Measurements from ENCODE around the gene PRKG1.
"Not testable (repeated sequence)": the region's sequence is repeated elsewhere in the genome, so short reads cannot be mapped to it uniquely, and the experiment has no call there.

The PRKG1 gene

DNA sequence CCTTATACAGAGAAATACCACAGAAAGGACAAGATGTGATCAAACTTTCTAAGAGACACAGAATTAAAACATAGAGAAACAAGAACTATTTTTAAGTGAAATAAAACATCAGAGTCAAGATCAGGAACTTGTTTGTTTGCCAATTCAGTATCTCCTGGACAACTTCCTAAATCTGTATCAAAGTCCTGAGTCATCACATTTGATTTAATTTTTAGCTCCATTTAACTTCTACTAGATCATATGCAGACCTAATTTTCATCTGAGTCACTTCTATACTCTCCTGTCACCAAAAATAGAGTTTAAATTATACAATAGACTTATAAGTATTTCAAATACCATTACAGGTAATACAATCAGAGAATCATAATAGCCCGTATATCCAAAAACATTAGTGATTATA, 268.1 kb downstream of the PRKG1 start:
- no peak for DNase-seq

DNA sequence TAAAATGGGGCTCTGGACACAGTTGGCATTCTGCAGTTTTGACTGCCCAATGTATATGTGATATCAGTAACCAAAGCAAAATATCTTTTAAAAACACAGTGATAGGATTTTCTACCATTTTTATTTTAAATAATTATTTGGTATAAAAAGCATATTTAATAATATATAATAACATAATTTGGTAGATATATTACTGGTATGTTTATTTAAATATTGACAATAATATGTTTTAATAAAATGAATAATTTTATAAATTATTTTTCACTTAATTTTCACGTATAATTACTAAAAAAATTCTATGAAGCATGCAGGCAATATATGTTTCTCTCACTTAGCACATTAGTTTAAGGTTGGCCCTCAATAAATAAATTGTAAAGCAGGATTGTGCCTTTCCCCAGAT, 269.1 kb downstream of the PRKG1 start:
- DNase-seq = no peak

DNA sequence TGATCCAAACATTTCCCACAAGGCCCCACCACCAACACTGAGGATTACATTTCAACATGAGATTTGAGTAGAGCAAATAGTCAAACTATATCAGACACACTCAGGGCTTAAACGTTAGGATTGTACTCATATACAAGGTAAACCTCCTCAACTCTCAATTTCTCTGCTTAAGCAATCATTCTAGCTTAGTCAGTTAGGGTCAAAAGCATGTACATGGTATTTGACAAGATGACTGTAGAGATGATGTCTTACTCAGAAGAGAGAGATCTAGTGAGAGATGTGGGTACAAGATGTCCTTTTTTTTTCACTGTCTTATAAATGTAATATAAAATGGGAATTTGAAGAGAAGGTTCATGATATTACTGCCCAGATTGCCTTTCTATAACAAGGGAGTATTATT, 270.1 kb downstream of the PRKG1 start:
- DNase-seq = no peak

DNA sequence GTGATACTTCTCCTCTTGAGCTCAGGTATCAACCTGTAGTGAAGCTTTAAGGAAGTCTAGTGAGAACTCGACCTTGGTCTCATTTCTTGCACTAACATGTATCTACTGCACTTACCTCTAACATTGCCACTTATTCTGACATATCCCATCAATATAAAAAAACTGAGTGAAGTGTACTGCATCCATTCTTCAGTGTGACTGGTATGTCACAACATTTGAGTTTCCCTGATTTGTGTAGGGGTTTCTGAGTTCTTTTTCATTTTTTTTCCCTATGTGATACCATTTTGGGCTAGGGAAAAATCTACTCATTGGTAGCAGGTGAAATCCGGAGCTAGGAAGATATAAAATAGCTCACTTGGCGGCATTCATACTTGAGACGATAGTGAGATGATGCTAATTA, 274.3 kb downstream of the PRKG1 start:
- no peak for DNase-seq

DNA sequence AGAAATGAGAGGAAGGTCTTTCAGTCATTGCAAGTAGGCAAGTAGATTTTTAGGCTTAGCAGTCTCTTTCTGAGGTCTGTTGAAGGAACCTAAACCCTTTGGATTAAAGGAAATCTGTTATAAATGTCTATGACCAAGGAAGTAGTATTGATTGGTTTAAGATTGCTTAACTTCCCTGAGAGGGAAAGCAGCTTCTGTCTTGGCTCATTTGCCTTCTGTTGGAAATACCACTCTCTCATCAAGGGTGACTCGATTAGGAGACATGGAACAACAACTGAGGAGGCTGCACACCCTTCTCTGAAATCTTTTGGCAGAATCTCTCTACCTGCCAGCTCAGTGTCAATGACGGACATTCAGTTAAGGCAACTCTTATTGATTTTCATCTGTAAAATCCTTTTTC, 282.9 kb downstream of the PRKG1 start:
- DNase-seq = no peak

DNA sequence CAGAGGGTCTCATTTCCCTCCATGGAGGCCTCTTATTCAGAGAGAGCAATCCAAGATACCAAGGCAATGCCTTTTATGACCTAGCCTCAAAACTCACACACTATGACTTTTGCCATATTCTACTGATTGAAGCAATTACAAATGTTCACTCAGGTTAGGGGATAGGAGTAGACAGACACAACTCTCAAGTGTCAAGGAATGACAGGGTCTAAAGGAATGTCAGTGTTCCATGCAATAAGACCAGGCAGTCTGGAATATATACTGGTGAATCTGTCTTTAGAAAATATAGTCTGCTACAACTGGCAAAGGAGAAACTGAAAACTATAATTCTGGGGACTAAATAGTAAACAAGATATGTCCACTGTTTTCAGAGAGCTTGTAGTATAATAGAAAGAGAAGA, 283.9 kb downstream of the PRKG1 start:
- no peak for DNase-seq

DNA sequence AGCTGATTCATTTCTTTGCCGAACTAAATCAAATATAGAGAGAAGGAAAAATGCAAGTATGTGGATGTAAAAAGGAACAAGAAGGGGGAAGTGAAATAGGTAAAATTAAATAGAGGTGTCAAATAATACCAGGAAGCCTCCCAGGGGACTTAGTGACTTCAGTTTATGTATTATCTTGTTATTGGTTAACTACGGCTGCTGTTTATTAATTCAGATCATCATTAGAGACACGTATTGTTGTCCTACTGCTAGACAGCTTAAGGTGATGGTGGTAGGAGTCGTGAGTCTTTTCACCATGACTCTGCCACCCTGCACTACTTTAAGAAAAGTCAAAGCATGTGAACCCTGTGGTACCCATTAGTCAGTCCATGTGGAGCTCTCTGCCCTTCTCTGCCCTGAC, 289.1 kb downstream of the PRKG1 start:
- no peak for DNase-seq

DNA sequence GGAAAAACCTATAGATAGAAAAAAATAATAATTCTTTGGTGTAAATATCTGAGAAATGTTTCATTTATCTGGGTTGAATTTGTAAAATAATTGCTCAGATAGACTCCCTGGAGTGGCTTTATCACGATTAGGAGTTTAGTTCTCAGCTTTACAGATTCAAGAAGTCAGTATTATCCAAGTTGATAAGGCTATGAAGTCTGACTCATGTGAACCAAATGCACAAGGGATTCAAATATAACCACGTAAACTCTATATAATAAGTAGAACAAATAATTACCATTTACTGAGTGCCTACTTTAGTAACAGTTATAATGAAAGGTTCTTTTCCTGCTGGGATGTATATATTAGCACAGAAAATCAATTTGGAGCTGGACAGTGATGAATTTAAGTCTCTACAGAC, 290.4 kb downstream of the PRKG1 start:
- no peak for DNase-seq

DNA sequence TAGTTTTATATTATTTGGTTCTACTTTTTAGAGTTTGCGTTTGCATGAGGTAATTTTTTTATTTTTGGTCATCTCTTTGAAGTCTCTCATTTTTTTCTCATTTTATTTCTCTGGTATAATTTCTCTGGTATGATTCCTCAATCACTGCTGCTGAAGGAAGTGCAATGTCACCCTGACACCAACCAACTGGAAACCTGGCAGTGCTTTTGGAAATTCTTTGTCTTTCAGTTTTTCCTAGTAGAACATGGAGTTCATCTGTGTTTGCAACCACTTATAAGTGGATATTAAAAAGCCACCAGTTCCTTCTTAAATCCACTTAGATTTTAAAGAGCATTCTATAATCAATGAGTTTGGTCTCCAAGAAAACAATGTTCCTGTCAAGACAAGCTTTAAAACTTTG, 291.8 kb downstream of the PRKG1 start:
- DNase-seq = no peak

DNA sequence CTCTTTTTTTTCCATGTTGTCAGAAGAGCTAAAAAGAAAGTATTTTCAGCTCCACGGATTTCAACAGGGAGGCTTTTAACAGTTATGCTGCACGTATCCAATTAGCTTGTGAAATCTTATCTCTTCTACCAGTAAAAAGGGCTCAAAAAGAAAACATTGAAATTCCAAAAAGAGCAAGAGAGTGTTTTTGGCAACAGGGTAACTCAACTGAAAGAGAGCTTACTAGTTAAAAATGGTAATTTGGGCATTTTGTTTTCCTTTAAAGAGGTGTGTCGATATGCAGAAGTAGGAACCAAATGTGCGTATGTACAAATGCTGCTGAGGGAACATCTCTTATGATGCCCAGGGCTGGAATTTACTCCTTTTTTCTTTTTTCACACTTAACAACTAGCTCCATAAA, 292.8 kb downstream of the PRKG1 start:
- no peak for DNase-seq

DNA sequence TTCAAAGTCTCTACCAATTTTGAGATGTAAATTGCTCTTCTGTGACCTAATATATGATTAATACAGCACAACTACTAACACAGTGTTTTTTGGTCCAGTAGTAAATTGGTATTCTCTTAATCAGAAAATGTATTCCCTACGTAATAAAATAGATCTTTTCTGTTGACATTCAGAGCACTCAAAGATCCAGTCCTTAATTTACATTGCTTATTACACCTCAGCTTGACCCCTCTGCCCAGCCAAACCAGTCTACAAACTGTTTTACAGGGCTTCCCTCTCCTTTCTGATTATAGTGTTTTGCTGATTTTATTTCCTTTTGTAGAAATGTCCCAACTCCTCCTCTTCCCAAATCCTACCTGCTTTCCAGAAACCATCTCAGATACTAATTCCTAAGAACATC, 293.4 kb downstream of the PRKG1 start:
- DNase-seq = no peak

DNA sequence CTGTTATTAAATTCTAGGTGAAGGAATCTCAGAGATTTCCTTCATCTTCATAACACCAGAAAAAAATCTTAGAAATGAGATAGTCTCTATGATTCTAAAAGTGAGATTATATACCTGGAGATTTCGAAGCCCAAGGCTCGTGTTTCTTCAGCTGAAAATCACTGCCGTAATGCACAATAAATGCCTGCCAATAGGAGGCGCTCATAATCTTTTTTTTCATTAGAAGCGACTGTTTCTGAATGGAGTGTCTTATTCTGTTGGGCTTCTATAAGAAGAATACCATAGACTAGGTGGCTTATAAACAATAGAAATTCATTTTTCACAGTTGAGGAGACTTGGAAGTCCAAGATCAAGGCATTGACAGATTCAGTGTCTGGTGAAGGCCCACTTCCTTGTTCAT, 294.7 kb downstream of the PRKG1 start:
- DNase-seq = no peak

DNA sequence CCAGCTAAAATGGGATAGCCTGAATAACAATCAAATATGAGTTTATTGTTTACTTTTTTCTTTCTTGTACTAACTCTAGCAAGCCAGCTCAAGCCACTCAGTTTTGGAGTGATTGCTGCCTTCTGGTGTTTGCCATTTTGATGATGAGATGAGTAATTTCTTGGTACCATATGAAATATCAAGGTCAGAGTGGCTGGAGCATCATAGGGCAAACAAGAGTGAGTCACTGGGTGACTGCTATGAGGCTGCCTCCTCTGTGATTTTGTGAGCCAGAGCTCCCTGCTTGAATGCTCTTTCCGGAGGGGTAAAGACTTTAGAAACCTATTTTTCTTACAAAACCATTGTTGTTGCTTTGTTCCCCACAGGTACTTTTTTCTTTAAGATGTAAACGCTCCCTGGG, 295.6 kb downstream of the PRKG1 start:
- no peak for DNase-seq

DNA sequence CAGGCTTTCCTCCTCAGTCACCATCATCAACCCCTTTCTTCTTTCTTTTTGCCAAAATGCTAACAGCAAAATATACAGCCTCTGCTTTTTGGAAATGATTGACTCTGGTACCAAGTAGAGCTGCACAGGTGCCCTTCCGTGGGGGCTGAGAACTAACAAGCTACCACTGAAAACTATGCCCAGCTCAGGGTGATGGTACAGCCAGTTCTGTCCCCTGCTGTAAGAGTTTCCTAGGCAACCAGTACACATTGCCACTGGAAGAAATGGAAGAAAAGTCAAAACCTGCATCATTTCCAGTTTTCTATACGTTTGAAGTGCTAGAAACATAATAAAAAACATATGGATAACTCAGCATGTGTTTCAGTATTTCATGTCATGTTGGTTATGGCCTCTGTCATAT, 297.5 kb downstream of the PRKG1 start:
- no peak for DNase-seq

DNA sequence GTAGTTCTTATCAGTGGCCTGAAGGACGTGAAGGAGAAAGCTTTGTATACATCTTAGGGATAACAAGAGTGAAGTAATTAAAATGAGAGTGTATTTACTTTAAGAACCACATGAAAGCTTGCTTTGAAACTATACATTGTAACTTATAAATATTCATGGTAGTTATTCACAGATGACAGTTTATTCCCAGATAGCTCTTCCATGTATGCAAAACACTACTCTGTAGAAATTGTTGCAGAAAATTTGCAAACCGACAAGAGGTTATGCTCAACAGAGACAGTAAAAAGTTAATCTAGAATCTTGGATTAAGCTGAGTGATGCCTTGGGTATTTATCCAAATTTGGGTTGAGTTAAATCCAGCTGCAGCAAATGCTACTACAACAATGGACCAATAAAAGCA, 301.5 kb downstream of the PRKG1 start:
- no peak for DNase-seq

DNA sequence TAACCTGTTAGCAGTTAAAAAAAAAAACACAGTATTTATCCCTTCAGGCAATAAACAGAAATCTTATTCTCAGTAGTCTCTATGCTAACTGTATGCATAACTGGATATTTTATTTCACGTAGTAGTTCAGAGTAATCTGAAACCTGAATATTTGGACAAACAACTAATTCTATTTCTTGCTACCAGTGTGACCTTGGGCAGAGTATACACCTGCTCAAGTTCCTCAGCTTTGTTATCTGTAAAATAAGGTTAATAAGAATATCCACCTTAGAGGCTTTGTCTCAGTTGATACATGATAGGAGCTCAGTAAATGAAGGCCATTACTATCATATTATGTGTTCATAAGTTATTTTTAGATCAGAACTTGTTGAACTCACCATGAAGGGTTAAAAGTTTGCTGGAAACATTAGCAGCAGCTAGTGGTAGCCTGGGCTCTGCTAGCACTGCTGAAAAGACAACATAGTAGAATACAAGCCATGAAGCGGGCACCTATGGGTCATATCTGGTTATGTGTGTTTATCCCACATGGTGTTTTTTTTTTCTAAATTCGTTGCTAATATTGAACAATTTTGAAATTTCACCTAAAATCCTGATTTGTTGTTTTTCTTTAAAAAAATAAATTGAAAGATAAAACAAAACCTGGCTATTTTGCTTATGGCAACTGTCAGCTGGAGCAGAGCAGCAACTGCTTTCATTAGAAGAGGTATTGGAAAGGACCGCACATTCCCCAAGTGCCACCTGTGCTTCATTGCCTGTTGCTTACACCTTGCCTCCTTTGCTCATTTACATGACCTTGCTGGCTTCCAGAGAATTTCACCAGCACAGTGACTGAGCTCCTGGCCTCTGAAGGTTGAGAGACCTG, 303.0 kb downstream of the PRKG1 start:
- no peak for DNase-seq

DNA sequence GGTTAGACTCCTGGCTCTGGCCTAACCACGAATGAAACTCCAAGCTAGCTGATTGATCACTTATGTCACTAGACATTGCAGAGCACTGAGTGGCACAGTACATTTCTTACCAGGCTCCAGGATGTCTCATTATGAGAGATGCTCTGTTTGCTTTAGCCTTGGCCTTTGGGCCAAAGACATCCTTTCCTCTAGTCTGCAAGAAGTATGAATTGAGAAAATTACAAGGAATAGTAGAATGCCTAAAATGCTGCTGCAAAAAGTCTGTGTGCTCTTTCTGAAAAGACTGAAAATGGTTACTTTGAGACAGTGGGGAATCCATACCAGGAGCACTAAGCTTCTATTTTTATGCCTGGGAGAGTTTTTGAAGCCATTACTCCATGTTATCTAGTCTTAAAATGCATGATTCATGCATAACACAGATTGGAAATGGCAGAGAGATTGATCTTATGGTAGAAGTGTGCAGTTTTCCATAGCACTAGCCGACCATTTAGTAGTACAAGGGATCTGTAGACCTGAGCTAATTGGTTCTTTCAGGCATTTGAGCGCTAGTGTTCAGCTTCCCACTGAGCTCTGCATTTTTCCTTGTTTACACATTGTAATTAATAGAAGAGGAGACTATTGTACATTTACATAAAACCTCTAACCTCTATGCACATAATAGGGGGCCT, 303.8 kb downstream of the PRKG1 start:
- no peak for DNase-seq

DNA sequence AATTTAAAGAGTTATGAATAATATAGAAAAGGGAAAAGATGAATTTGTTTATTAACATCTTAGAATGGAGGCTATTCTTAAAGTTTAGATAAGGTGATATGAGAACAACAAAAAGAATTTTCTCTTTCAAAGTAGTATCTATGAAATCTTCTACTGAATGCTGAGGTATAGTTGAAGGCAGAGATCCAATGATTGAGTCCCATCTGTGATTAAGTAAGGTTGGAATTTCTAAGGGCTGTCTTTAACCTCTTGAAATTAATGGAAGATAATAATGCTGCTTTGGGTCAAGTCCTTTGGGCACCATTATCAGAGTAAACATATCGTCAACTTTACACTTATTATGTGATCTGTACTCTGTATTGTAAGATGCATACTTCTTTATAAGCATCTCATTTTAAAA, 307.9 kb downstream of the PRKG1 start:
- DNase-seq = no peak

DNA sequence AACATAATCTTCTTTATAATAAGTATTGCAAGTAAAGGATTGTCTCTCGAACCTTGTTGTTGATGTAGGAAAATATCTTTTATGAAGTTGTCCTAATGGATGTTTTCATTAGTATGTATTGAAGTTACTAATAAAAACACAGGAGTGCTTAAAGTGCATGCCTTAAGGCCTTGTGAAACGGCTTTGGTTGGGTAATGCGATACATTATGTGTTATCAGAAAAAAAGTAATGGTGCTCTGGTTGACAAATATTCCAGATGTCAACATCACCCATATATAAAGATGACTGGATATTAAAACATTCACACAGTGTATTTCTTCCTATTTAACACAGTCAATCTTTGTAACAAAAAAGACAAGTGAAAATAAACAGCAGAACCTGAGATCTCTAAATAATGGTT, 310.7 kb downstream of the PRKG1 start:
- DNase-seq = no peak

DNA sequence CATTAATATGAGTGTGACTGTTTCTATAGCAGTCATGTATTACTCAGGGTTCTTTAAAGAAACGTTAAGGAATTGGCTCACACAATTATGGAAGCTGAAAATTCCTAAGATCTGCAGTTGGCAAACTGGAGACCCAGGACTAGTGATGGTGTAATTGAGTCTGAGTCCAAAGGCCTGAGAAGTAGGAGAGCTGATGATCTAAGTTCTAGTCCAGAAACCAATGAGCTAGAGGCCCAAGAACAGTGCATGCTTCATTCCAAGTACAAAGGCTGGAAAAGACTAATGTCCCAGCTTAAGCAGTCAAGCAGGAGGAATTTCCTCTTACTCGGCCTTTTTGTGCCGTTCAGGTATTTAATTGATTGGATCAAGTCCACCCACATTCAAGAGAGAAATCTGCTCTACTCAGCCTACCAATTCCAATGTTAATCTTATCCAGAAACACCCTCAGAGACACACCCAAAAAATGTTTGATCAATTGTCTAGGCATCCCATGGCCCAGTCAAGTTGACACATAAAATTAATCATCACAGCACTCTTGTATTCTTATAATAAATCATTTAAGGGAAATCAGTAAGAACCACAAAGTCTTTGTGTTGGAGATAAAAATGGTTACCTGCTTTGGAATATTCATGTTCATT, 312.1 kb downstream of the PRKG1 start:
- no peak for DNase-seq

DNA sequence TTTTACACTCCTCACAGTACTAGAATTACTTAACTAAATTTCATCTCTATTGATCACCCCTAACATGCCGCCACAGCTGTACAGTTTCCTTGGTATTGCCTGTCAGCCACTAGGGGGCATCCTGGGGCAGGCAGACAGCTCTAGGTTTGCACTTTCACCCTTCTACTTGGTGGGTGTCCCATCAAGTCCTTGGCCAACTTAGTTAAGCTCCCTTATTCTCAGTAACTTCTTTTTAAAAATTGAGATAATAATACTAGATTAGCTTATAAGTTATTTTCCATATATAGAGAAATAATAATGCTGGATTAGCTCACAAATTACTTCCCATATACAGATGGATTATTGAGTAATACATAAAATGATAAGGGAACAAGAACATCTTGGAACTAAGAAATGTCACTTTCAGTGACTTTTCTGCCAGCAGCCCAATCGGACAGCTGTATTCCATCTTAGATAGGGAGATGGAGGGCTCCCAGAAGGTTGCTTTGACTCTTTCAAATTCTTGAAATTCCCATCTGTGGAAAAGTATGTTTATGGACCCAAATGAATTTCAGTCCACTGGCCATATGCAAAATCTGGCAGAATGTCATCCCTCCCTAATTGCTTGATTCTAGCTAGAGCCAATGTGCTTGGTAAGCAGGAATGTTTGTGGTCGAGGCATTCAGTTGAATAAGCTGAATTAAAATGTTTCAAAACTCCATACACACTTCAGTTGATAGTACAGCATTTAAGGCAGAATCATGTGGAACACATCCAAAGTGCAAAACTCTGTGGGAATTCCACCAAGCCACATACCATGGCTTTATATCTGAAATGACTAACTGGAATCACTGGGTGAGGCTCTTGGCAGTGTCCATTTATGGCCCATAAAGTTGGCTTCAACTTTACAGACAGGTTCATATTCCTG, 315.4 kb downstream of the PRKG1 start:
- DNase-seq = peak; percentile 3 to 9

DNA sequence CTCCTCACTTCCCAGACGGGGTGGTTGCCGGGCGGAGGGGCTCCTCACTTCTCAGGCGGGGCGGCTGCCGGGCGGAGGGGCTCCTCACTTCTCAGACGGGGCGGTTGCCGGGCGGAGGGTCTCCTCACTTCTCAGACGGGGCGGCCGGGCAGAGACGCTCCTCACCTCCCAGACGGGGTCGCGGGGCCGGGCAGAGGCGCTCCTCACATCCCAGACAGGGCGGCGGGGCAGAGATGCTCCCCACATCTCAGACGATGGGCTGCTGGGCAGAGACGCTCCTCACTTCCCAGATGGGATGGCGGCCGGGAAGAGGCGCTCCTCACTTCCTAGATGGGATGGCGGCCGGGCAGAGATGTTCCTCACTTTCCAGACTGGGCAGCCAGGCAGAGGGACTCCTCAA, 318.7 kb downstream of the PRKG1 start:
- DNase-seq = not testable (repeated sequence)

DNA sequence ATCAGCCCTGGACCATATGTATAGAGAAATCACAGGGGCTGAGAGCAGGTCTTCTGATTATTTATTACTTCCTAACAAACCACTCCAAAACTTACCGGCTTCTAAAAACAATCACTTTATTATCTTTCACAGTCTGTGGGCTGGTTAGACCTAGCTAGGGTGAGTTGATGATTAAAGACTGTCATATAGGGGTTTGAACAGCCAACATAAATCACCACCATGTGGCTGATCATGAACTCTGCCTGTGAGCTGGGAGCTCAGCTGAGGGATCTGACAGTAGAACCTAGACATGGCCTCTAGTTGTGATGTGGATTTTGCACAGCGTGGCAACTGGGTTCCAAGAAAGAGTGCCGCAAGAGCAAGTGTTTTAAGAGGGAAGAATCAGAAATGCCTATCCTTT, 319.8 kb downstream of the PRKG1 start:
- DNase-seq = no peak
